GM18861 (cell line): ENCODE data around the gene TEX29.

Source experiments
- ATAC-seq: cut with Tn5 transposase; IDR thresholded peaks from one replicate; pipeline ENCODE4 v1.9.1; 2021; ENCODE audit not compliant: unreplicated experiment

Gene TEX29

GRCh38 chr13:111289251-111289650 is 31.2 kb upstream of the TEX29 start:
- no peak for ATAC-seq

GRCh38 chr13:111291908-111292307 is 28.5 kb upstream of the TEX29 start:
- no peak for ATAC-seq

- no peak for ATAC-seq
These were observed 27.5 kb upstream of the TEX29 start for GRCh38 chr13:111292710-111293485.

- no peak for ATAC-seq
These were observed 24.6 kb upstream of the TEX29 start for GRCh38 chr13:111295886-111296285.

- no peak for ATAC-seq
These were observed 24.0 kb upstream of the TEX29 start for GRCh38 chr13:111296417-111296816.

GRCh38 chr13:111298214-111298975 is 22.0 kb upstream of the TEX29 start:
- no peak for ATAC-seq

- ATAC-seq = no peak
These were observed 18.3 kb upstream of the TEX29 start for GRCh38 chr13:111302045-111302726.

GRCh38 chr13:111303559-111303958 is 16.9 kb upstream of the TEX29 start:
- no peak for ATAC-seq

GRCh38 chr13:111304041-111304544 is 16.3 kb upstream of the TEX29 start:
- peak; percentile 62 for ATAC-seq

GRCh38 chr13:111304603-111305289 is 15.7 kb upstream of the TEX29 start:
- ATAC-seq = no peak

GRCh38 chr13:111312944-111313590 is 7.4 kb upstream of the TEX29 start:
- ATAC-seq = no peak

GRCh38 chr13:111313911-111314425 is 6.5 kb upstream of the TEX29 start:
- ATAC-seq = no peak

GRCh38 chr13:111314852-111315251 is 5.6 kb upstream of the TEX29 start:
- no peak for ATAC-seq

GRCh38 chr13:111315347-111315995 is 5.0 kb upstream of the TEX29 start:
- ATAC-seq = no peak

GRCh38 chr13:111316161-111316730 is 4.2 kb upstream of the TEX29 start:
- ATAC-seq = no peak

- ATAC-seq = no peak
These were observed 3.3 kb upstream of the TEX29 start for GRCh38 chr13:111317042-111317550.

- no peak for ATAC-seq
These were observed 2.7 kb upstream of the TEX29 start for GRCh38 chr13:111317571-111318345.

- ATAC-seq = no peak
These were observed 2.1 kb upstream of the TEX29 start for GRCh38 chr13:111318386-111318785.
